ENCODE data around the gene LSM12. TPM values are rescaled to one million over a fixed set of nuclear protein-coding genes. Genes with fewer than 3 reads are reported as not detected.

LSM12 gene
- total and polyA plus RNA-seq, 8 donors, result 31.3 to 53.2 (median 37.2) TPM

- ATAC-seq (no peak), DNase-seq (no peak)
- H3K27me3 ChIP-seq, result no peaks in the 10 kb centered on the region
- TF ChIP-seq CTCF (IDR thresholded peaks at IDR 0.05), result no peak
- intact Hi-C loops (cut with DNase I), result no loop called here
- no peak overlapping the region for H3K4me3 ChIP-seq
- no peak overlapping the region for H3K27ac ChIP-seq
- no peaks in the 10 kb centered on the region for H3K9me3 ChIP-seq
- H3K36me3 ChIP-seq, result peaks cover 0 to 51% of the 10 kb centered on the region in 2 donors
- H3K4me1 ChIP-seq, result peaks cover 14 to 44% of the 10 kb centered on the region in 2 donors
Observed at GRCh38 chr17:44063704-44064639, 2.5 kb downstream of the LSM12 start.

GRCh38 chr17:44062871-44063270, 3.6 kb downstream of the LSM12 start:
- no peak for TF ChIP-seq CTCF (IDR thresholded peaks at IDR 0.05)
- H3K4me1 ChIP-seq, result peaks cover 14 to 43% of the 10 kb centered on the region in 2 donors
- no peaks in the 10 kb centered on the region for H3K9me3 ChIP-seq
- ATAC-seq (no peak), DNase-seq (no peak)
- intact Hi-C loops (cut with DNase I), result no loop called here
- H3K27me3 ChIP-seq, result no peaks in the 10 kb centered on the region
- no peak overlapping the region for H3K4me3 ChIP-seq
- H3K36me3 ChIP-seq, result peaks cover 0 to 62% of the 10 kb centered on the region in 2 donors
- no peak overlapping the region for H3K27ac ChIP-seq

GRCh38 chr17:44061446-44061845, 5.0 kb downstream of the LSM12 start:
- peaks cover 0 to 75% of the 10 kb centered on the region in 2 donors for H3K36me3 ChIP-seq
- H3K4me1 ChIP-seq, result peaks cover 5 to 31% of the 10 kb centered on the region in 2 donors
- no peak for ATAC-seq
- H3K9me3 ChIP-seq, result no peaks in the 10 kb centered on the region
- H3K27ac ChIP-seq, result no peak overlapping the region
- TF ChIP-seq CTCF (IDR thresholded peaks at IDR 0.05), result no peak
- H3K27me3 ChIP-seq, result no peaks in the 10 kb centered on the region
- no peak overlapping the region for H3K4me3 ChIP-seq
- no peak for DNase-seq
- intact Hi-C loops (cut with DNase I), result no loop called here

GRCh38 chr17:44059101-44059892, 7.2 kb downstream of the LSM12 start:
- H3K36me3 ChIP-seq, result peaks cover 0 to 94% of the 10 kb centered on the region in 2 donors
- H3K27ac ChIP-seq, result no peak overlapping the region
- no peak for DNase-seq

More at GRCh38 chr17:44059101-44059892, 7.2 kb downstream of the LSM12 start:
- no peak for ATAC-seq
- no peaks in the 10 kb centered on the region for H3K27me3 ChIP-seq
- no peak for TF ChIP-seq CTCF (IDR thresholded peaks at IDR 0.05)
- peaks cover 0 to 13% of the 10 kb centered on the region in 2 donors for H3K4me1 ChIP-seq
- intact Hi-C loops (cut with DNase I), result no loop called here
- H3K4me3 ChIP-seq, result no peak overlapping the region
- H3K9me3 ChIP-seq, result no peaks in the 10 kb centered on the region

Measured in left lung (tissue), 10 donors.